ENCODE data around the gene YLPM1. TPM values are rescaled to one million over a fixed set of nuclear protein-coding genes. Genes with fewer than 3 reads are reported as not detected.
A peak's percentile ranks its signal among the peaks of the same experiment; 100 is the strongest.

Gene YLPM1, protein sequence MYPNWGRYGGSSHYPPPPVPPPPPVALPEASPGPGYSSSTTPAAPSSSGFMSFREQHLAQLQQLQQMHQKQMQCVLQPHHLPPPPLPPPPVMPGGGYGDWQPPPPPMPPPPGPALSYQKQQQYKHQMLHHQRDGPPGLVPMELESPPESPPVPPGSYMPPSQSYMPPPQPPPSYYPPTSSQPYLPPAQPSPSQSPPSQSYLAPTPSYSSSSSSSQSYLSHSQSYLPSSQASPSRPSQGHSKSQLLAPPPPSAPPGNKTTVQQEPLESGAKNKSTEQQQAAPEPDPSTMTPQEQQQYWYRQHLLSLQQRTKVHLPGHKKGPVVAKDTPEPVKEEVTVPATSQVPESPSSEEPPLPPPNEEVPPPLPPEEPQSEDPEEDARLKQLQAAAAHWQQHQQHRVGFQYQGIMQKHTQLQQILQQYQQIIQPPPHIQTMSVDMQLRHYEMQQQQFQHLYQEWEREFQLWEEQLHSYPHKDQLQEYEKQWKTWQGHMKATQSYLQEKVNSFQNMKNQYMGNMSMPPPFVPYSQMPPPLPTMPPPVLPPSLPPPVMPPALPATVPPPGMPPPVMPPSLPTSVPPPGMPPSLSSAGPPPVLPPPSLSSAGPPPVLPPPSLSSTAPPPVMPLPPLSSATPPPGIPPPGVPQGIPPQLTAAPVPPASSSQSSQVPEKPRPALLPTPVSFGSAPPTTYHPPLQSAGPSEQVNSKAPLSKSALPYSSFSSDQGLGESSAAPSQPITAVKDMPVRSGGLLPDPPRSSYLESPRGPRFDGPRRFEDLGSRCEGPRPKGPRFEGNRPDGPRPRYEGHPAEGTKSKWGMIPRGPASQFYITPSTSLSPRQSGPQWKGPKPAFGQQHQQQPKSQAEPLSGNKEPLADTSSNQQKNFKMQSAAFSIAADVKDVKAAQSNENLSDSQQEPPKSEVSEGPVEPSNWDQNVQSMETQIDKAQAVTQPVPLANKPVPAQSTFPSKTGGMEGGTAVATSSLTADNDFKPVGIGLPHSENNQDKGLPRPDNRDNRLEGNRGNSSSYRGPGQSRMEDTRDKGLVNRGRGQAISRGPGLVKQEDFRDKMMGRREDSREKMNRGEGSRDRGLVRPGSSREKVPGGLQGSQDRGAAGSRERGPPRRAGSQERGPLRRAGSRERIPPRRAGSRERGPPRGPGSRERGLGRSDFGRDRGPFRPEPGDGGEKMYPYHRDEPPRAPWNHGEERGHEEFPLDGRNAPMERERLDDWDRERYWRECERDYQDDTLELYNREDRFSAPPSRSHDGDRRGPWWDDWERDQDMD (N-terminal part only)
- total RNA-seq: 10 to 100 TPM; 46.3 to 51.8 TPM

DNA sequence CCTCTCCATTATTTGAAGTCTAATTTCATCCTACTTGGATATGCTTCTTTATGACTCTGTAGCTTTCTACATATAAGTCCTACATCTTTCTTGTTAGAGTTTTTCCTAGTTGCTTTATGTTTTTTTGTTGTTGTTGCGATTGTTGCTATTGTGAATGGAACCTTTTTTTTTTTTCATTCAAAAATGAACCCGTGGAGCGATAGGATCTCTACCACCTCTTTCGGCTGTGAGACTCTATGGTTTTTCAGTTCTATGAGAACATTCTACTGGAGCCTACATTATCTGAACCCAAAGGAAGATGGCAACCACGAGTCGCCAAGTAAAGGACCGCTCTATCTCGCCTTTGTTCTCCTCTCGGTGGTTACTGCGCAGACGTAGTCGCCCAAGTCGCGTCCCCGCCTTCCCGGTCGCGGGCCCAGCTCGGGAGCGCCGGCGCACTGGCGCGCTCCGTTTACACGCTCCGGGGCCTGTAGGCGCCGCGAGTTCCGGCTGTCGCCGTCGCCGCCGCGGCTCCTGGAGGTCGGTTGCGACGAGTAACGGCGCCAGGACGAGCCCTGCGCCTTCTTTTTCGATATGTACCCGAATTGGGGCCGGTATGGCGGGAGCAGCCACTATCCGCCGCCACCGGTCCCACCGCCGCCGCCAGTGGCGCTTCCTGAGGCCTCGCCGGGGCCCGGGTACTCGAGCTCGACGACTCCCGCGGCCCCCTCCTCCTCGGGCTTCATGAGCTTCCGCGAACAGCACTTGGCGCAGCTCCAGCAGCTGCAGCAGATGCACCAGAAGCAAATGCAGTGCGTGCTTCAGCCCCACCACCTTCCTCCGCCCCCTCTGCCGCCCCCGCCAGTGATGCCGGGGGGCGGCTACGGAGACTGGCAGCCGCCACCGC, at the start of gene YLPM1:
Gene YLPM1 (plus strand): TSS at position 400 of the 886 bp plus-strand sequence. CDS start 174 bp downstream, at position 574.
- peaks cover 21% of the 10 kb centered on the region for H3K36me3 Mint-ChIP-seq
- no peaks in the 10 kb centered on the region for H3K9me3 Mint-ChIP-seq
- H3K4me1 Mint-ChIP-seq (ENCODE audit: low read depth): peaks cover 44% of the 10 kb centered on the region
- CTCF ChIA-PET: interaction anchor here (0.5 to 2.8 kb wide), 21 partner anchors 8 to 587 kb away, joined by 3 to 13 read pairs (median 4); partner anchors contain the start of genes MLH3, NPC2 and RPS6KL1
- intact Hi-C loops (cut with micrococcal nuclease): loop anchor here (1.0 to 10.0 kb wide), 6 partner anchors 30 to 802 kb away; partner anchors contain the start of genes ABCD4, AREL1 and FCF1
- POLR2A ChIA-PET: interaction anchor here (0.7 to 1.8 kb wide), 11 partner anchors 13 to 1705 kb away, joined by 3 to 5 read pairs (median 4); partner anchors contain the start of genes ISCA2, NPC2 and RBM25
- peak; percentile 95 for DNase-seq
- H3K4me3 Mint-ChIP-seq: peak within 1 kb of the TSS; percentile 94
- no peaks in the 10 kb centered on the region for H3K27me3 Mint-ChIP-seq
- H3K27ac Mint-ChIP-seq: peak within 1 kb of the TSS; percentile 91

DNA sequence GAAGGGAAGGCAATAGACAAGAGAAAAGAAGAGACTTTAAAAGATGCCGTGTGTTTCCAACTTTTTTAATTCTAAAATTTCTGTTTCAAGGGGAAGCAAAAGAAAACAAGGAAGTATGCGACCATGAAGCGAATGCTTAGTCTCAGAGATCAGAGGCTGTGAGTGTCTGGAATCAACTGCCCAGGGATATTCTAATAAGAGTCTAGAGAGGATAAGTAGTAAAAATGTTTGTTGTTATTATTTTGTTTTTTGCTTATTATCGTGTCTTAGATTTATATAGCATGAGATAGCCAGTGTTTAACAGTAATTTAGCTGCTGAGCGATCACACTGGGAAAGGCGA, 49.8 kb upstream of the YLPM1 start:
- CTCF ChIA-PET: interaction anchor here (1.9 kb wide), 1 partner anchor 104 kb away, joined by 7 read pairs; no protein-coding TSS in a partner anchor
- Mint-ChIP-seq H3K27me3 (no peaks in the 10 kb centered on the region), H3K4me3 (peak overlapping the region; percentile 99), H3K4me1 (ENCODE audit: low read depth) (peaks cover 44% of the 10 kb centered on the region), H3K27ac (peak overlapping the region; percentile 89), H3K9me3 (no peaks in the 10 kb centered on the region), H3K36me3 (peaks cover 17% of the 10 kb centered on the region)
- intact Hi-C loops (cut with micrococcal nuclease): loop anchor here (1.0 to 5.0 kb wide), 5 partner anchors 50 to 631 kb away; partner anchors contain the start of genes ALDH6A1, ISCA2, LIN52 and NPC2
- POLR2A ChIA-PET: interaction anchor here (0.9 kb wide), 1 partner anchor 49 kb away, joined by 4 read pairs; the partner anchor contains the start of gene YLPM1
- no peak for DNase-seq

- CTCF ChIA-PET: interaction anchor here (0.7 kb wide), 1 partner anchor 55 kb away, joined by 3 read pairs; no protein-coding TSS in a partner anchor
- DNase-seq: no peak
- intact Hi-C loops (cut with micrococcal nuclease): no loop called here
- Mint-ChIP-seq H3K27me3 (no peaks in the 10 kb centered on the region), H3K36me3 (peaks cover 27% of the 10 kb centered on the region), H3K9me3 (no peaks in the 10 kb centered on the region), H3K27ac (no peak overlapping the region), H3K4me3 (no peak overlapping the region), H3K4me1 (ENCODE audit: low read depth) (peaks cover 1% of the 10 kb centered on the region)
- POLR2A ChIA-PET: no interaction called here
Measured at GRCh38 chr14:74720526-74720925, 42.6 kb upstream of the YLPM1 start.

- Mint-ChIP-seq H3K27ac (no peak overlapping the region), H3K4me3 (no peak overlapping the region), H3K9me3 (no peaks in the 10 kb centered on the region), H3K4me1 (ENCODE audit: low read depth) (no peaks in the 10 kb centered on the region), H3K36me3 (peaks cover 24% of the 10 kb centered on the region), H3K27me3 (no peaks in the 10 kb centered on the region)
- ChIA-PET CTCF (no interaction called here), POLR2A (no interaction called here)
- intact Hi-C loops (cut with micrococcal nuclease): no loop called here
- no peak for DNase-seq
Measured at GRCh38 chr14:74723134-74723533, 40.0 kb upstream of the YLPM1 start.

DNA sequence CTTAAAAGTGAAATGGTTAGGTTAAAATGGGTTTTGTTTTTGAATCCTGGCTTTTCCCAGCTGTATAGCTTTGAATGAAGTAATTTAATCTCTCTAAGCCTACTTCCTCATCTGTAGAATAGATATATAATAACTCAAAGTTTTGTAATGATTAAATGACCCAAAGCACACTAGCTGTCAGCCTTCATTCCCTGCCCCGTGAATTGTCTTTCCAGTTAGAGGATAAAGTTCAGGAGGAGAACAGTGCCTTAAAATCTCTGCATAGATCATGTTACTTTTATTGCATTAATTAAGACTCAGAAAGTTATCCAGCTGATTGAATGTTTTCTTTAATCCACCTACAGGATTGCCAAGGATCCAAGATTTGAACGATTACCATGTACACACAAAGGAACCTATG, 30.7 kb upstream of the YLPM1 start:
- peaks cover 25% of the 10 kb centered on the region for H3K36me3 Mint-ChIP-seq
- H3K27ac Mint-ChIP-seq: no peak overlapping the region
- intact Hi-C loops (cut with micrococcal nuclease): no loop called here
- no peaks in the 10 kb centered on the region for H3K9me3 Mint-ChIP-seq
- no peaks in the 10 kb centered on the region for H3K4me1 Mint-ChIP-seq (ENCODE audit: low read depth)
- CTCF ChIA-PET: no interaction called here
- no peaks in the 10 kb centered on the region for H3K27me3 Mint-ChIP-seq
- H3K4me3 Mint-ChIP-seq: no peak overlapping the region
- POLR2A ChIA-PET: no interaction called here
- DNase-seq: no peak

GRCh38 chr14:74733221-74733620, 29.9 kb upstream of the YLPM1 start:
- POLR2A ChIA-PET: no interaction called here
- no peak for DNase-seq

DNA sequence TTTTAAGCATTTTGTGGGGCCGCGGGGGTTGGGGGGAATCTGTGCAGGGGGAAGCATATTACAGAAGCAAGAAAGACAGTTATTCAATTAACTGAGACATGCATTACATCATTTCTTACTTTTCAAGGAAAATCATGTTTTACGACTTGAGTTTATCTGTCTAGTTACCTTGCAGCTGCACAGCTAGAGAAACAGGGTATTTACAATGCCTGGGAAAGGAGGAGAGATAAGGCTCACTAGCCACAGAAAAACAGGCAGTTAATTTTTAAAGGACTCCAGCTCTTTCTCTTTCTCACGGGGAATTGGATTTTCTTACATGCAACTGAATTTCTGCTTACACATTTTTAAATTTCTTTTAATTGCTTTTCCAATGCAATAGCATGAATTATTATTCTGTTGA, 28.0 kb upstream of the YLPM1 start:
- intact Hi-C loops (cut with micrococcal nuclease): no loop called here
- ChIA-PET POLR2A (no interaction called here), CTCF (interaction anchor here (0.6 to 0.8 kb wide), 3 partner anchors 49 to 123 kb away, joined by 4 to 5 read pairs (median 4); no protein-coding TSS in a partner anchor)
- no peaks in the 10 kb centered on the region for H3K4me1 Mint-ChIP-seq (ENCODE audit: low read depth)
- peaks cover 35% of the 10 kb centered on the region for H3K36me3 Mint-ChIP-seq
- H3K27me3 Mint-ChIP-seq: no peaks in the 10 kb centered on the region
- no peak overlapping the region for H3K27ac Mint-ChIP-seq
- H3K4me3 Mint-ChIP-seq: no peak overlapping the region
- no peak for DNase-seq
- no peaks in the 10 kb centered on the region for H3K9me3 Mint-ChIP-seq

More at GRCh38 chr14:74733221-74733620, 29.9 kb upstream of the YLPM1 start:
- peaks cover 26% of the 10 kb centered on the region for H3K36me3 Mint-ChIP-seq
- H3K4me3 Mint-ChIP-seq: no peak overlapping the region
- CTCF ChIA-PET: interaction anchor here (0.5 kb wide), 1 partner anchor 121 kb away, joined by 3 read pairs; the partner anchor contains the start of gene LTBP2
- H3K9me3 Mint-ChIP-seq: no peaks in the 10 kb centered on the region
- intact Hi-C loops (cut with micrococcal nuclease): no loop called here
- H3K27ac Mint-ChIP-seq: no peak overlapping the region
- H3K27me3 Mint-ChIP-seq: no peaks in the 10 kb centered on the region
- no peaks in the 10 kb centered on the region for H3K4me1 Mint-ChIP-seq (ENCODE audit: low read depth)

DNA sequence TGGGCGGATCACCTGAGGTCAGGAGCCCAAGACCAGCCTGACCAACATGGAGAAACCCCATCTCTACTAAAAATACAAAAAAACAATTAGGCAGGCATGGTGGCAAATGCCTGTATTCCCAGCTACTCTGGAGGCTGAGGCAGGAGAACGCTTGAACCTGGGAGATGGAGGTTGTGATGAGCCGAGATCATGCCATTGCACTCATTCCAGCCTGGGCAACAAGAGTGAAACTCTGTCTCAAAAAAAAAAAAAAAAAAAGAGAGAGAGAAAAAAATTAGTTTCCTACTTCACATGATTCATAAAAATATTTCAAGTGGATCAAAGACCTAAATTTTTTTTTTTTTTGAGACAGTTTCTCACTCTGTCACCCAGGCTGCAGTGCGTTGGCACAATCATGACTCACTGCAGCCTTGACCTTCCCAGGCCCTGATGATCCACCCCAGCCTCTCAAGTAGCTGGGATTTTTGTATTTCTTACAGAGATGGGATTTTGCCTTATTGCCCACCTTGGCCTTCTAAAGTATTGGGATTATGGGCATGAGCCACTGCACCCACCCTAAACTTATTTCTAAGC, 25.3 kb upstream of the YLPM1 start:
- intact Hi-C loops (cut with micrococcal nuclease): no loop called here
- Mint-ChIP-seq H3K9me3 (no peaks in the 10 kb centered on the region), H3K27ac (no peak overlapping the region), H3K36me3 (peaks cover 35% of the 10 kb centered on the region), H3K4me1 (ENCODE audit: low read depth) (no peaks in the 10 kb centered on the region), H3K27me3 (no peaks in the 10 kb centered on the region), H3K4me3 (no peak overlapping the region)
- ChIA-PET POLR2A (no interaction called here), CTCF (no interaction called here)
- DNase-seq: no peak

DNA sequence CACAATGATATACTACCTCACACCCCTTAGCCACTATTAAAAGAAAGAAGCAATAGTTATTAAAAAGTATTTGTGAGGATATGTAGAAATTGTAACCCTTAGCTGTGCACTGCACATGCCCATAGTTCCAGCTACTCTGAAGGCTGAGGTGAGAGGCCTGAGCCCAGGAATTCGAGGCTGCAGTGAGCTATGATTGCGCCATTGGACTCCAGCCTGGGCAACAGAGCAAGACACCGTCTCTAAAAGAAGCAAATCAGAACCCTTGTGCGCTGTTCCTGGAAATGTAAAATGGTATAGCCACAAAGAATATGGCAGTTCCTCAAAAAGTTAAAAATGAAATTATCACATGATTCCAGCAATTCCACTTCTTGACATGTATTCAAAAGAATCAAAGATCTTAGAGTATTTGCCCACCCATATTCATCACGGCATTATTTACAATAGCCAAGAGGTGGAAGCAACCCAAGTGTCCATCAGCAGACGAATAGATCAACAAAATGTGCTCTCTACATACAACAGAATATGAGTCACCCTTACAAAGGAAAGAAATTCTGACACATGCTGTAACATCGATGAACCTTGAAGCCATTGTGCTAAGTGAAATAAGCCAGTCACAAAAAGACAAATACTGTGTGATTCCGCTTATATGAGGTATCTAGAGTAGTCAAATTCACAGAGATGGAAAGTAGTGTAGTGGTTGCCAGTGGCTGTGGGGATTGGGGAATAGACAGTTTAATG, 23.7 kb upstream of the YLPM1 start:
- H3K27ac Mint-ChIP-seq: no peak overlapping the region

DNA sequence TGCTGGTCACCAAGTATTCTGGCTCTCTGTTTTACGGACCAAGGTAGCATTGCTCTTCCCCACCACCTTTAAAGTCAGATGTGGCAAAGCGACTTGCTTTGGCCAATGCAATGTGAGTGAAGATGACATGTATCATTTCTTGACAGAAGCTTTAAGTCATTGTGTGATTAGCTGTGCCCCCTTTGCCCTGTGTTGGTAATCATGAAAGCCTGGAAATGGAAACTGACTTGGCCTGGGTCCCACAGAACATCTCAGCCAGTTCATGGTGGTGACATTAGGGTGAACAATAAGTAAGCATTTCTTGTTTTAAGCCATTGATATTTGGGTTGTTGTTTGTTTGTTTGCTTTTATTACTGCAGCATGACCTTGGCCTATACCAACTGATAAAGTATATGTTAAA, 15.9 kb upstream of the YLPM1 start:
- ChIA-PET POLR2A (no interaction called here), CTCF (no interaction called here)
- Mint-ChIP-seq H3K36me3 (peaks cover 2% of the 10 kb centered on the region), H3K4me1 (ENCODE audit: low read depth) (no peaks in the 10 kb centered on the region), H3K27me3 (no peaks in the 10 kb centered on the region), H3K4me3 (no peak overlapping the region), H3K9me3 (peaks cover 4% of the 10 kb centered on the region), H3K27ac (no peak overlapping the region)
- DNase-seq: no peak
- intact Hi-C loops (cut with micrococcal nuclease): no loop called here

More for the DNA sequence above, 23.7 kb upstream of the YLPM1 start:
- Mint-ChIP-seq H3K36me3 (peaks cover 26% of the 10 kb centered on the region), H3K4me1 (ENCODE audit: low read depth) (no peaks in the 10 kb centered on the region), H3K9me3 (no peaks in the 10 kb centered on the region), H3K27me3 (no peaks in the 10 kb centered on the region), H3K4me3 (no peak overlapping the region)
- intact Hi-C loops (cut with micrococcal nuclease): no loop called here
- ChIA-PET CTCF (interaction anchor here (1.2 kb wide), 1 partner anchor 166 kb away, joined by 3 read pairs; no protein-coding TSS in a partner anchor), POLR2A (no interaction called here)
- no peak for DNase-seq

Measured in activated CD4-positive, alpha-beta memory T cell treated with anti-CD3 and anti-CD28 coated beads for 36 hours (primary cell).